ENCODE results near the gene TENM4.

The TENM4 gene

DNA sequence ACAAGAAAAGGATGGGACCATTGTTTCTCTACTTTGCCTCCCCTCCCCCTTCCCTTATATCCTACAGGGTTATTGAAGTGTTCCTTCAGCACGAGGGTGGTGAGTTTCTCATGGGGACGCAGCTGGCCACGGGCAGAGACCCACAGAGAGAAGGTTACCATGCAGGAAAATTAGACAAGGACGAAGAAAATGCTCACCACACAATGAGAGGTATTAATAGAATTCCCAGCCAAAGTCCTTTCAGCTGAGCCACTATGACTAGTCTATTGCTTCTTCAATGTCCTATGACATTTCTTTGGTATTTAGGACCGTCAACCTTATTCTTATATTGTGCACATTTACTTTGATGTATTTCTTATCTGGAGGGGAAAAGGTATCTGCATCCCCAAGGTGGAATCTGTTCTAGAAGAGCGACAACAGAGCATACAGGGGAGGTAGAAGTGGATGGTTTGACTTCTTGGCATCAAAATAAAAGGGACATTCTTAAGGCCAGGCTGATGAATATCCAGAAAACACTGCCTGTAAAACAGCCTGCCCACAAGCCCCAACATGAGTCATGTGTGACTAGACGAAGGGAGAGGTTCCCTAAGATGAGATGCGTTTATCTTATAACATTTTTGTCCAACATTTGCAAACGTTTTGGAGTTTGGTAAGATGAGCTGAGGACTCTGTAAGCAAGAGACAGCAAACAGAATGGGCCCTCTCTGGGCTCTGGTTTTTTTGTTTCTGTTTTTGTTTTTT, 656.3 kb downstream of the TENM4 start:
- TF ChIP-seq, protein P1, sequence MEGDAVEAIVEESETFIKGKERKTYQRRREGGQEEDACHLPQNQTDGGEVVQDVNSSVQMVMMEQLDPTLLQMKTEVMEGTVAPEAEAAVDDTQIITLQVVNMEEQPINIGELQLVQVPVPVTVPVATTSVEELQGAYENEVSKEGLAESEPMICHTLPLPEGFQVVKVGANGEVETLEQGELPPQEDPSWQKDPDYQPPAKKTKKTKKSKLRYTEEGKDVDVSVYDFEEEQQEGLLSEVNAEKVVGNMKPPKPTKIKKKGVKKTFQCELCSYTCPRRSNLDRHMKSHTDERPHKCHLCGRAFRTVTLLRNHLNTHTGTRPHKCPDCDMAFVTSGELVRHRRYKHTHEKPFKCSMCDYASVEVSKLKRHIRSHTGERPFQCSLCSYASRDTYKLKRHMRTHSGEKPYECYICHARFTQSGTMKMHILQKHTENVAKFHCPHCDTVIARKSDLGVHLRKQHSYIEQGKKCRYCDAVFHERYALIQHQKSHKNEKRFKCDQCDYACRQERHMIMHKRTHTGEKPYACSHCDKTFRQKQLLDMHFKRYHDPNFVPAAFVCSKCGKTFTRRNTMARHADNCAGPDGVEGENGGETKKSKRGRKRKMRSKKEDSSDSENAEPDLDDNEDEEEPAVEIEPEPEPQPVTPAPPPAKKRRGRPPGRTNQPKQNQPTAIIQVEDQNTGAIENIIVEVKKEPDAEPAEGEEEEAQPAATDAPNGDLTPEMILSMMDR (IDR thresholded peaks at IDR 0.05; ENCODE audit: low read depth, low read length, missing control alignments) = no peak
- DNase-seq (ENCODE audit: low read depth) = no peak
- no peak overlapping the region for H3K4me3 ChIP-seq (ENCODE audit: low read depth, low read length)

DNA sequence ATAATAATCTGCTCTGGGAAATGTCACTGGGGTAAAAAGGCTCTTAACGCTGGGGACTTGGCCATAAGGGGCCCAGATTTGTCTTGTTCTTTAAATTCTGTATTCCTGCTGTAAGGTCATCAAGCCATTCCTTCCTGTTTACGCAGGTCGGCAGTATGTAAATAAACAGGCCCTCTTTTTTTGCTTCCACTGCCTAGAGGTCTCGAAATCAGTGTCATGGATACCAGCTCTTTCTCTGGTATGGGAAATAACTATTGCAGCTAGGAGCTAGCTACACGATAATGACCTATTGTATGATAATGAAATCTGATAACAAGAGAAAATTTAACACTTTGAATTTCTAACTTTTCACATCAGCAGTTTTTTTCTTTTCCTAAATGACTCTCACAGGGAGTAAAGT, 657.0 kb downstream of the TENM4 start:
- H3K4me3 ChIP-seq (ENCODE audit: low read depth, low read length) = no peak overlapping the region
- no peak for DNase-seq (ENCODE audit: low read depth)
- TF ChIP-seq, protein P1 (IDR thresholded peaks at IDR 0.05; ENCODE audit: low read depth, low read length, missing control alignments) = no peak

DNA sequence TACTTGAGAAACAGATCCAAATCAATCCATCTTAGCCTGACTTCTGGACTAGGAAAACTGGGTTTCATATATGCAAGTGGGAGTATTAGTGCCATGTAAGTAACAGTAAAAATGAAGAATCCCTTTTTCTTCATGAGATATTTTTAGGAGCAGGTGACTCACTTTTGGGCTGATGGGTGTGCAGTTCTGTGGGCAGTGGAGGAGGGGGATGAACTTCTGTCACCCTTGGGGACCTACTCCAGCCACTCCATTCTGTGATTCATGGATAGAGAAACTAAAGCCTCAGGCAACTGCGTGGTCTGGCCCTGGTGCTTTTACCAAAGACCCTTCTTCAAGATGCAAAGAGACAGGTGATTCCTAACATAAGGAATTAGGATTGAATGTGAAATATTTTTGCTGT, 657.5 kb downstream of the TENM4 start:
- no peak for DNase-seq (ENCODE audit: low read depth)

DNA sequence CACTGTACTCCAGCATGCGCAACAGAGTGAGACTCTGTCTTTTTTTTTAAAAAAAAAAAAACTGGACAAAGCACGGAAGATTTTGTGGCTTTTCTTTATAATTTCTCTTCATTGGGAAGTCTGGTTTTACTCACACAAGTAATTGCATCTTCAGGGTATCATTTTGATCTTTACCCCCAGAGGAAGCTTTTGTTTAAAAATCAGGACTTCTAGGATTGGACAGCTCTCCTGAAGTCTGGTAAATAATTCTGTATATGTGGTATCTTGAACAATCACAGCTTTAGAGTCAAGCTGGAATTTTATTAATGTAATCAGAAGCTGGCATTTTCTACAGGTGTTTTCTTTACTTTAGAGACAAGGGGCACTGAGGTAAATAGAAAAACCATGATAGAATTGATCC, 658.1 kb downstream of the TENM4 start:
- H3K4me3 ChIP-seq (ENCODE audit: low read depth, low read length) = no peak overlapping the region
- DNase-seq (ENCODE audit: low read depth) = no peak
- TF ChIP-seq, protein P1 (IDR thresholded peaks at IDR 0.05; ENCODE audit: low read depth, low read length, missing control alignments) = no peak

More for the DNA sequence above, 657.5 kb downstream of the TENM4 start:
- no peak overlapping the region for H3K4me3 ChIP-seq (ENCODE audit: low read depth, low read length)
- TF ChIP-seq, protein P1 (IDR thresholded peaks at IDR 0.05; ENCODE audit: low read depth, low read length, missing control alignments) = no peak

DNA sequence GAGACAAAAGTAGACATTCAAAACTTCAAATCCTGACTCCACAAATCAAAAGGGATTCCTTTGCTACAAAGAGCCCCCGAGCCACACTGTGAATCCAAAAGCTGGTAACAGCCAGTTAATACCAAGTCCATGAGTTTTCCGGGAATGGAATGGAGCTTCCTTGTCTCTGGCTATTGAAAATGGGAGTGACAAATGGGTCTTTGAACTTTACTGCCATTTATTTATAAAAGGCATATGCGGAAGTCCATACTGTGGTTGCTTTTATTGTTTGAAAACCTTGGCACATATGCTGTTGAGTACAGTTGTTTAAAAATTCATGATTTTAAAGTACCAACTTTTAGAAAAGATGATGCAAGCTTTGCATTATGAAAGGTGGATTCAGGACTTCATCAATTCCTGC, 659.9 kb downstream of the TENM4 start:
- H3K4me3 ChIP-seq (ENCODE audit: low read depth, low read length) = no peak overlapping the region
- DNase-seq (ENCODE audit: low read depth) = no peak
- TF ChIP-seq, protein P1 (IDR thresholded peaks at IDR 0.05; ENCODE audit: low read depth, low read length, missing control alignments) = no peak

DNA sequence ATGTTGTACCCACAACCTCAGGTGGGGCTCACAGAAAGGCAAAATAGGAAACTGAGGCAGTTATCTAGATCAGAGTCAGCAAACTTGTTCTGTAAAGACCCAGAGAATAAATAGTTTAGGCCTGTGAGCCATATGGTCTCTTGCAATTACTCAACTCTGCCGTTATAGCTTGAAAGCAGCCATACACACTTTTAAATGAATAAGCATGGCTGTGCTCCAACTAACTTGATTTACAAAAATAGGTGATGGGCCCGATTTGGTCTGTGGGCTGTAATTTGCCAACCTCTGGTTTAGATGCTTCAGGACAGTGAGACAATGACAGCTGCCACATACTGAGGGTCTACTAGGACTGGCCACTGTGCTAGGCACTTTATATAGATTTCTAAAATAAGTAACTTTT, 667.3 kb downstream of the TENM4 start:
- no peak overlapping the region for H3K4me3 ChIP-seq (ENCODE audit: low read depth, low read length)
- TF ChIP-seq, protein P1 (IDR thresholded peaks at IDR 0.05; ENCODE audit: low read depth, low read length, missing control alignments) = no peak
- no peak for DNase-seq (ENCODE audit: low read depth)

DNA sequence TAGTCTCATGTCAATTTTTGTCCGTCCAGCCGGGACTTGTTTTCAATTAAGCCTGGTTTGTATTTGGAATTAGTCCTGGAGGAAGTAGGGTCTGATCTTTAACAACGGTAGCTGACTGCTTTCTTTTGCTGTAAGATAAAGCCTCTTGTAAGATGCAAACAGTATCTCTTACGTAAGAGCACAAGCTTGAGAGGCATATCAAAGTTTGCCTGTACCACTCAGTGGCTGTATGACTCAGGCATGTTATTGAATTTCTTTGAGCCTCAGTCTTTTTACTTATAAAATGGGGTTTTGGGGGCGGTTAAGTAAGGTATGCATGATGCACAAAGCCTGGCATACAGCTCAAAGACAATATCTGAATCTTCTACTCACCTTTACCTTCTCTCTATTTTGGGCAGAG, 667.8 kb downstream of the TENM4 start:
- DNase-seq (ENCODE audit: low read depth) = no peak
- no peak overlapping the region for H3K4me3 ChIP-seq (ENCODE audit: low read depth, low read length)
- TF ChIP-seq, protein P1 (IDR thresholded peaks at IDR 0.05; ENCODE audit: low read depth, low read length, missing control alignments) = no peak
